GM18519 (cell line): ENCODE data around the gene RPP38.

ENCODE experiments used
- ATAC-seq: cut with Tn5 transposase; IDR thresholded peaks from one replicate; pipeline ENCODE4 v1.9.1; 2021; ENCODE audit warnings: mild to moderate bottlenecking, moderate library complexity; ENCODE audit not compliant: unreplicated experiment, low FRiP score

RPP38 gene

GRCh38 chr10:15097011-15097812, at the start of gene RPP38:
Gene RPP38, plus strand, starts transcription at chr10:15097355. Its CDS starts 5,960 bp downstream, at chr10:15103315.
- ATAC-seq = peak; percentile 71

GRCh38 chr10:15049533-15049932, 47.6 kb upstream of the RPP38 start:
- no peak for ATAC-seq

GRCh38 chr10:15052121-15052520, 45.0 kb upstream of the RPP38 start:
- no peak for ATAC-seq

GRCh38 chr10:15053061-15053460, 44.1 kb upstream of the RPP38 start:
- ATAC-seq = no peak

GRCh38 chr10:15058689-15059088, 38.5 kb upstream of the RPP38 start:
- no peak for ATAC-seq

GRCh38 chr10:15059914-15060313, 37.2 kb upstream of the RPP38 start:
- no peak for ATAC-seq

- ATAC-seq = no peak
Observed at GRCh38 chr10:15060638-15061037, 36.5 kb upstream of the RPP38 start.

- ATAC-seq = no peak
Observed at GRCh38 chr10:15067154-15067553, 30.0 kb upstream of the RPP38 start.

GRCh38 chr10:15068802-15069201, 28.4 kb upstream of the RPP38 start:
- no peak for ATAC-seq

- ATAC-seq = no peak
Observed at GRCh38 chr10:15069230-15069629, 27.9 kb upstream of the RPP38 start.

GRCh38 chr10:15072358-15072757, 24.8 kb upstream of the RPP38 start:
- no peak for ATAC-seq

- ATAC-seq = no peak
Observed at GRCh38 chr10:15075421-15075820, 21.7 kb upstream of the RPP38 start.

GRCh38 chr10:15083674-15084501, 13.3 kb upstream of the RPP38 start:
- no peak for ATAC-seq

GRCh38 chr10:15084502-15084922, 12.6 kb upstream of the RPP38 start:
- ATAC-seq = no peak

- peak; percentile 94 for ATAC-seq
Observed at GRCh38 chr10:15088428-15089261, 8.5 kb upstream of the RPP38 start, which contains the start of gene ACBD7. Gene ACBD7, minus strand, starts transcription at chr10:15088776. Its CDS starts 48 bp downstream, at chr10:15088728.

- ATAC-seq = no peak
Observed at GRCh38 chr10:15091418-15091817, 5.7 kb upstream of the RPP38 start.

GRCh38 chr10:15092855-15093408, 4.2 kb upstream of the RPP38 start:
- ATAC-seq = no peak

GRCh38 chr10:15096661-15097010, 519 bp upstream of the RPP38 start:
- no peak for ATAC-seq

- ATAC-seq = no peak
Observed at GRCh38 chr10:15099886-15100285, 2.7 kb downstream of the RPP38 start.

- no peak for ATAC-seq
Observed at GRCh38 chr10:15103513-15103912, 6.4 kb downstream of the RPP38 start.
